Measurements from ENCODE around the gene LDOC1.

- TF ChIP-seq CTCF (IDR thresholded peaks at IDR 0.05) (no peak), POLR2A (IDR thresholded peaks at IDR 0.05) (no peak)
Measured at GRCh38 chrX:141176586-141177451, at the start of gene LDOC1.

Data from tibial nerve (tissue), 3 donors.